B cell (primary cell): ENCODE data around the gene COQ2.

Source experiments
- EZH2 ChIP-seq: IDR thresholded peaks from 2 replicates; pipeline ENCODE4 v1.6.1; 2012; ENCODE audit warnings: borderline replicate concordance, low read depth, mild to moderate bottlenecking, moderate library complexity, low read length; ENCODE audit not compliant: insufficient read depth, poor library complexity, severe bottlenecking
- TF ChIP-seq, protein P1 (sequence below): fragments of 200-600 bp; IDR thresholded peaks from one replicate; pipeline ENCODE4 v1.8.0; 2022; ENCODE audit warnings: antibody characterized with exemption, mild to moderate bottlenecking

DNA sequence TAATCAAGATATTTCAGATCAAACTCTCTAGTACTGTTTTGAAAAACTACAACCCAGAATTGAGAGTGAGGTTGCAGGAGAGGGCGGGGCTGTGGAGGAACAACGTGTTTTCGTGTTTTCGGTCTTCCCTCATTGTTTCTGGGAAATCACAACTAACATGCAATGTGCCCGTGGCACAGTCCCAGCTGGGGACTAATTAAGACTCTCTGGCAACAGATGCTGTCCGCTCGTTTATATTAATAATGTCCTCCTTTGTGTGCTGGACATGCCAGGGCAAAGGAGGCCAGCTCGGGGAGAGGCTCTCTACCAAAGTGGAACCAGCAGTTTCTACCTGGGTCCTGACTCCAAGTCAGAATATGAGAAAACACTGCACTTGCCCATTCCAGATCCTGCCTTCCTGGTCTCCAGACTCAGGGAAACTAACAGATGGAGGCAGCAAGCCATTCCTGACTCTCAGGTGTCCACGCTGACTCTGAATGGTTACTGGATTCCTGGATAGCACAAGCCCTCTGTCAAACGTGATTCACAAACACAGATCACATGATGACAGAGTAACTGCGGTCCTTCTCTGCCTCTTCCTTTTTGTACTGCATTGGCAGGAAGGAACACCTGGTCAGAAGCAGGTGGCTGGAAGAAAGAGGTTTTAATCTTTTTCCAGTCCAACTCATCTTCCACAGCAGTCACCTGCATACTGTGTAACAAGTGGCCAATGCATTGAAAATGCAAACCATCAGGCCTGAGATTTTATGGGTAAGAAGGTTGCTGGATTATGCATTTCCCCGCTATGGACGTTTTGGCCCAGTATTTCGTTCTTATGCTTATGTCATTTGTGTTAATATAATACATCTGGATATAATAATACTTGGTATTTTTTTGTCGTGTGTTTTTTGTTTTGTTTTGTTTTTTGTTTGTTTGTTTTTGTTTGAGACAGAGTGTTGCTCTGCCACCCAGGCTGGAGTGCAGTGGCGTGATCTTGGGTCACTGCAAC lies 65.0 kb downstream of the COQ2 start:
- TF ChIP-seq, protein P1, sequence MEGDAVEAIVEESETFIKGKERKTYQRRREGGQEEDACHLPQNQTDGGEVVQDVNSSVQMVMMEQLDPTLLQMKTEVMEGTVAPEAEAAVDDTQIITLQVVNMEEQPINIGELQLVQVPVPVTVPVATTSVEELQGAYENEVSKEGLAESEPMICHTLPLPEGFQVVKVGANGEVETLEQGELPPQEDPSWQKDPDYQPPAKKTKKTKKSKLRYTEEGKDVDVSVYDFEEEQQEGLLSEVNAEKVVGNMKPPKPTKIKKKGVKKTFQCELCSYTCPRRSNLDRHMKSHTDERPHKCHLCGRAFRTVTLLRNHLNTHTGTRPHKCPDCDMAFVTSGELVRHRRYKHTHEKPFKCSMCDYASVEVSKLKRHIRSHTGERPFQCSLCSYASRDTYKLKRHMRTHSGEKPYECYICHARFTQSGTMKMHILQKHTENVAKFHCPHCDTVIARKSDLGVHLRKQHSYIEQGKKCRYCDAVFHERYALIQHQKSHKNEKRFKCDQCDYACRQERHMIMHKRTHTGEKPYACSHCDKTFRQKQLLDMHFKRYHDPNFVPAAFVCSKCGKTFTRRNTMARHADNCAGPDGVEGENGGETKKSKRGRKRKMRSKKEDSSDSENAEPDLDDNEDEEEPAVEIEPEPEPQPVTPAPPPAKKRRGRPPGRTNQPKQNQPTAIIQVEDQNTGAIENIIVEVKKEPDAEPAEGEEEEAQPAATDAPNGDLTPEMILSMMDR = no peak
- no peak for TF ChIP-seq EZH2
